ENCODE data around the gene ZNF19.

ZNF19 gene

GRCh38 chr16:71461686-71462648 is 27.2 kb downstream of the ZNF19 start, which contains the start of gene ZNF23:
ZNF23 (minus strand) TSS chr16:71462247; CDS start chr16:71456796, 5,451 bp downstream.
- H3K36me3 ChIP-seq (ENCODE audit: insufficient read depth, low read length) = no peaks in the 10 kb centered on the region

GRCh38 chr16:71460941-71461340 is 28.2 kb downstream of the ZNF19 start:
- peak overlapping the region; percentile 97 for H3K4me3 ChIP-seq (ENCODE audit: low read length)
- H3K4me1 ChIP-seq (ENCODE audit: control insufficient read depth, insufficient read depth, low read length) = peaks cover 23% of the 10 kb centered on the region
- no peaks in the 10 kb centered on the region for H3K27me3 ChIP-seq (ENCODE audit: control insufficient read depth, insufficient read depth, low read length)
- H3K9me3 ChIP-seq (replicated peaks; ENCODE audit: low read length) = no peaks in the 10 kb centered on the region
- H3K36me3 ChIP-seq (ENCODE audit: insufficient read depth, low read length) = peaks cover 7% of the 10 kb centered on the region
- peak overlapping the region; percentile 89 for H3K4me2 ChIP-seq (ENCODE audit: low read length)
- peak overlapping the region; percentile 96 for H3K9ac ChIP-seq (ENCODE audit: low read depth, low read length)

More at GRCh38 chr16:71461686-71462648, 27.2 kb downstream of the ZNF19 start, which contains the start of gene ZNF23:
- Histone ChIP-seq H3K27me3 (ENCODE audit: control insufficient read depth, insufficient read depth, low read length) (no peaks in the 10 kb centered on the region), H3K4me3 (ENCODE audit: low read length) (peak within 1 kb of the TSS; percentile 97), H3K4me1 (ENCODE audit: control insufficient read depth, insufficient read depth, low read length) (peaks cover 23% of the 10 kb centered on the region), H3K9me3 (replicated peaks; ENCODE audit: low read length) (no peaks in the 10 kb centered on the region), H3K4me2 (ENCODE audit: low read length) (peak within 1 kb of the TSS; percentile 89), H3K9ac (ENCODE audit: low read depth, low read length) (peak within 1 kb of the TSS; percentile 96)

GRCh38 chr16:71460236-71460635 is 28.9 kb downstream of the ZNF19 start:
- no peaks in the 10 kb centered on the region for H3K9me3 ChIP-seq (replicated peaks; ENCODE audit: low read length)
- peak overlapping the region; percentile 89 for H3K4me2 ChIP-seq (ENCODE audit: low read length)
- no peaks in the 10 kb centered on the region for H3K27me3 ChIP-seq (ENCODE audit: control insufficient read depth, insufficient read depth, low read length)
- H3K36me3 ChIP-seq (ENCODE audit: insufficient read depth, low read length) = peaks cover 13% of the 10 kb centered on the region
- peak overlapping the region; percentile 97 for H3K4me3 ChIP-seq (ENCODE audit: low read length)
- peak overlapping the region; percentile 96 for H3K9ac ChIP-seq (ENCODE audit: low read depth, low read length)
- peaks cover 23% of the 10 kb centered on the region for H3K4me1 ChIP-seq (ENCODE audit: control insufficient read depth, insufficient read depth, low read length)

GRCh38 chr16:71459510-71459909 is 29.6 kb downstream of the ZNF19 start:
- H3K27me3 ChIP-seq (ENCODE audit: control insufficient read depth, insufficient read depth, low read length) = no peaks in the 10 kb centered on the region
- H3K4me3 ChIP-seq (ENCODE audit: low read length) = no peak overlapping the region
- peak overlapping the region; percentile 96 for H3K9ac ChIP-seq (ENCODE audit: low read depth, low read length)
- H3K9me3 ChIP-seq (replicated peaks; ENCODE audit: low read length) = no peaks in the 10 kb centered on the region
- peaks cover 20% of the 10 kb centered on the region for H3K36me3 ChIP-seq (ENCODE audit: insufficient read depth, low read length)
- peak overlapping the region; percentile 89 for H3K4me2 ChIP-seq (ENCODE audit: low read length)
- H3K4me1 ChIP-seq (ENCODE audit: control insufficient read depth, insufficient read depth, low read length) = peaks cover 23% of the 10 kb centered on the region

- peaks cover 47% of the 10 kb centered on the region for H3K36me3 ChIP-seq (ENCODE audit: insufficient read depth, low read length)
Observed at GRCh38 chr16:71456801-71457200, 32.3 kb downstream of the ZNF19 start.

GRCh38 chr16:71453036-71453435 is 36.1 kb downstream of the ZNF19 start:
- Histone ChIP-seq H3K9me3 (replicated peaks; ENCODE audit: low read length) (peaks cover 37% of the 10 kb centered on the region), H3K27me3 (ENCODE audit: control insufficient read depth, insufficient read depth, low read length) (no peaks in the 10 kb centered on the region), H3K9ac (ENCODE audit: low read depth, low read length) (no peak overlapping the region), H3K4me1 (ENCODE audit: control insufficient read depth, insufficient read depth, low read length) (no peaks in the 10 kb centered on the region), H3K4me3 (ENCODE audit: low read length) (no peak overlapping the region), H3K4me2 (ENCODE audit: low read length) (no peak overlapping the region), H3K36me3 (ENCODE audit: insufficient read depth, low read length) (peaks cover 84% of the 10 kb centered on the region)

More at GRCh38 chr16:71456801-71457200, 32.3 kb downstream of the ZNF19 start:
- Histone ChIP-seq H3K9me3 (replicated peaks; ENCODE audit: low read length) (peaks cover 5% of the 10 kb centered on the region), H3K9ac (ENCODE audit: low read depth, low read length) (no peak overlapping the region), H3K4me2 (ENCODE audit: low read length) (no peak overlapping the region), H3K27me3 (ENCODE audit: control insufficient read depth, insufficient read depth, low read length) (no peaks in the 10 kb centered on the region), H3K4me1 (ENCODE audit: control insufficient read depth, insufficient read depth, low read length) (peaks cover 18% of the 10 kb centered on the region), H3K4me3 (ENCODE audit: low read length) (no peak overlapping the region)

GRCh38 chr16:71449020-71449419 is 40.1 kb downstream of the ZNF19 start:
- Histone ChIP-seq H3K4me1 (ENCODE audit: control insufficient read depth, insufficient read depth, low read length) (no peaks in the 10 kb centered on the region), H3K36me3 (ENCODE audit: insufficient read depth, low read length) (peaks cover 73% of the 10 kb centered on the region), H3K9me3 (replicated peaks; ENCODE audit: low read length) (peaks cover 53% of the 10 kb centered on the region), H3K27me3 (ENCODE audit: control insufficient read depth, insufficient read depth, low read length) (no peaks in the 10 kb centered on the region), H3K4me2 (ENCODE audit: low read length) (no peak overlapping the region), H3K9ac (ENCODE audit: low read depth, low read length) (no peak overlapping the region), H3K4me3 (ENCODE audit: low read length) (peak overlapping the region; percentile 3)

DNA sequence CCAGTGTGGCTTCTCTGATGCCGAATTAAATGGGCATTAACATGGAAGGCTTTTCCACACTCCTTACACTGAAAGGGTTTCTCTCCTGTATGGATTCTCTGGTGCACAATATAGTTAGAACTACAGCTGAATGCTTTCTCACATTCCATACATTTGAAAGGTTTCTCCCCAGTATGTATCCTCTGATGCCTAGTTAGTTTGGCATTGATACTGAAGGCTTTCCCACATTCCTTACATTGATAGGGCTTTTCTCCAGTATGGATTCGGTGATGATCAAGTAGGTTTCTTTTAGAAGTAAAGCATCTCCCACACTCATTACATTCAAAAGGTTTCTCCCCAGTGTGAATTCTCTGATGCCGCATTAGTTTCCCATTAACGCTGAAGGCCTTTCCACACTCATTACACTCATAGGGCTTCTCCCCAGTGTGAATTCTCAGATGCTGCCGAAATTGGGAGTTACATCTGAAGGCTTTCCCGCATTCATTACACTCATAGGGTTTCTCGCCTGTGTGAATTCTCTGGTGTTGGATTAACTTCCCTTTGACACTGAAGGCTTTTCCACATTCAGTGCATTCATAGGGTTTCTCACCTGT is 40.8 kb downstream of the ZNF19 start:
- no peak overlapping the region for H3K4me3 ChIP-seq (ENCODE audit: low read length)
- no peaks in the 10 kb centered on the region for H3K27me3 ChIP-seq (ENCODE audit: control insufficient read depth, insufficient read depth, low read length)
- no peaks in the 10 kb centered on the region for H3K4me1 ChIP-seq (ENCODE audit: control insufficient read depth, insufficient read depth, low read length)
- peaks cover 66% of the 10 kb centered on the region for H3K36me3 ChIP-seq (ENCODE audit: insufficient read depth, low read length)
- H3K4me2 ChIP-seq (ENCODE audit: low read length) = no peak overlapping the region
- no peak overlapping the region for H3K9ac ChIP-seq (ENCODE audit: low read depth, low read length)
- peaks cover 53% of the 10 kb centered on the region for H3K9me3 ChIP-seq (replicated peaks; ENCODE audit: low read length)

DNA sequence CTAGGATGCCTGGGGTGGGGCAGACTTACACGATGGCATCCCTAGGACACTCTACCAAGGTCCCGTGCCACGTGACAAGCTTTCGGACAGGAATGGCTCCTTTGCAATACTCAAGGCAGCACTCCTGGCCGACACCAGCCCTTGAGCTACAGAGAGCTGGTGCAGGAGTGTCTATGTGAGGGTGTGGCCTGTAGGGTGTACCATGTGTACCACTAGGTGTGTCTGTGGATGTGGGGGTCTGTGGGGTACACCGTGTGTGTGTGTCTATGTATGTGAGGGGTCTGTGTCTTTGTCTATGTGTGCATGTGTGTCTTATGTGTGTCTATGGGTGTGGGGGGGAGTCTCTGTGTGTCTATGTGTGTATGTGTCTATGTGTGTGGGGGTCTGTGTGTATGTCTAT is 45.4 kb downstream of the ZNF19 start:
- Histone ChIP-seq H3K9me3 (replicated peaks; ENCODE audit: low read length) (peaks cover 27% of the 10 kb centered on the region), H3K4me2 (ENCODE audit: low read length) (no peak overlapping the region), H3K9ac (ENCODE audit: low read depth, low read length) (no peak overlapping the region), H3K27me3 (ENCODE audit: control insufficient read depth, insufficient read depth, low read length) (no peaks in the 10 kb centered on the region), H3K36me3 (ENCODE audit: insufficient read depth, low read length) (peaks cover 20% of the 10 kb centered on the region), H3K4me3 (ENCODE audit: low read length) (no peak overlapping the region), H3K4me1 (ENCODE audit: control insufficient read depth, insufficient read depth, low read length) (no peaks in the 10 kb centered on the region)

GRCh38 chr16:71442051-71442440 is 47.1 kb downstream of the ZNF19 start, which contains the start of gene TLE7:
TLE7 (minus strand) TSS chr16:71442054; CDS start chr16:71433324, 8,730 bp downstream.
- Histone ChIP-seq H3K9me3 (replicated peaks; ENCODE audit: low read length) (peaks cover 11% of the 10 kb centered on the region), H3K36me3 (ENCODE audit: insufficient read depth, low read length) (peaks cover 3% of the 10 kb centered on the region), H3K4me2 (ENCODE audit: low read length) (no peak within 1 kb of the TSS), H3K9ac (ENCODE audit: low read depth, low read length) (no peak within 1 kb of the TSS), H3K4me3 (ENCODE audit: low read length) (no peak within 1 kb of the TSS), H3K27me3 (ENCODE audit: control insufficient read depth, insufficient read depth, low read length) (no peaks in the 10 kb centered on the region), H3K4me1 (ENCODE audit: control insufficient read depth, insufficient read depth, low read length) (no peaks in the 10 kb centered on the region)

- no peaks in the 10 kb centered on the region for H3K4me1 ChIP-seq (ENCODE audit: control insufficient read depth, insufficient read depth, low read length)
Observed at GRCh38 chr16:71441348-71442050, 47.6 kb downstream of the ZNF19 start.

More at GRCh38 chr16:71441348-71442050, 47.6 kb downstream of the ZNF19 start:
- Histone ChIP-seq H3K9me3 (replicated peaks; ENCODE audit: low read length) (peaks cover 5% of the 10 kb centered on the region), H3K4me2 (ENCODE audit: low read length) (no peak overlapping the region), H3K36me3 (ENCODE audit: insufficient read depth, low read length) (no peaks in the 10 kb centered on the region), H3K27me3 (ENCODE audit: control insufficient read depth, insufficient read depth, low read length) (no peaks in the 10 kb centered on the region), H3K4me3 (ENCODE audit: low read length) (no peak overlapping the region), H3K9ac (ENCODE audit: low read depth, low read length) (no peak overlapping the region)

Measured in skeletal muscle satellite cell (primary cell).